ENCODE results near the gene STMN3. TPM values are rescaled to one million over a fixed set of nuclear protein-coding genes. Genes with fewer than 3 reads are reported as not detected.

Gene STMN3
- total RNA-seq, 4 donors from 2014 or later: 9.2 to 30.5 (median 20.9) TPM

DNA sequence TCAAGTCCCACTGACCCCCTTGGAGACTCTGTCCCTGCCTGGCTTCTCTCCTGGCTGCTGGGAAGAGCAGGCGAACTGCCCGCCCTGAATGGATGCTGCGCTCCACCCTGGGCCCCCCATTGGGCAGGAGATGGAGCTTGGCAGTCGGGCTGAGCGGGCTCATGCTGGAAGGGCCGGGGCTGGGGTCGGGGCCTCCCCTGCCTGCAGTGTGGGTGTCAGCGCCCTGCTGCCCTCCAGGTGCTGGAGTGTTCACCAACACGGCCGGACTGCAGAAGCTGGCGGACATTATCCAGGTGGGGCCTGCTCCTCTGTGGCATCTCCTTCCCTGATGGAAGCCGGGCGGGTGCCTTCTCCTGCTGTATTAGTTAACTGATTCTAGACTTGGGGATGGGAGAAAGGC, 27.2 kb upstream of the STMN3 start:
- no peak for DNase-seq
- no peak for TF ChIP-seq POLR2A (IDR thresholded peaks at IDR 0.05)
- TF ChIP-seq, protein P1, sequence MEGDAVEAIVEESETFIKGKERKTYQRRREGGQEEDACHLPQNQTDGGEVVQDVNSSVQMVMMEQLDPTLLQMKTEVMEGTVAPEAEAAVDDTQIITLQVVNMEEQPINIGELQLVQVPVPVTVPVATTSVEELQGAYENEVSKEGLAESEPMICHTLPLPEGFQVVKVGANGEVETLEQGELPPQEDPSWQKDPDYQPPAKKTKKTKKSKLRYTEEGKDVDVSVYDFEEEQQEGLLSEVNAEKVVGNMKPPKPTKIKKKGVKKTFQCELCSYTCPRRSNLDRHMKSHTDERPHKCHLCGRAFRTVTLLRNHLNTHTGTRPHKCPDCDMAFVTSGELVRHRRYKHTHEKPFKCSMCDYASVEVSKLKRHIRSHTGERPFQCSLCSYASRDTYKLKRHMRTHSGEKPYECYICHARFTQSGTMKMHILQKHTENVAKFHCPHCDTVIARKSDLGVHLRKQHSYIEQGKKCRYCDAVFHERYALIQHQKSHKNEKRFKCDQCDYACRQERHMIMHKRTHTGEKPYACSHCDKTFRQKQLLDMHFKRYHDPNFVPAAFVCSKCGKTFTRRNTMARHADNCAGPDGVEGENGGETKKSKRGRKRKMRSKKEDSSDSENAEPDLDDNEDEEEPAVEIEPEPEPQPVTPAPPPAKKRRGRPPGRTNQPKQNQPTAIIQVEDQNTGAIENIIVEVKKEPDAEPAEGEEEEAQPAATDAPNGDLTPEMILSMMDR (IDR thresholded peaks at IDR 0.05): no peak
- H3K9me3 ChIP-seq: no peaks in the 10 kb centered on the region
- no peak overlapping the region for H3K27ac ChIP-seq
- H3K27me3 ChIP-seq: no peaks in the 10 kb centered on the region
- peaks cover 3 to 6% of the 10 kb centered on the region in 2 donors for H3K4me1 ChIP-seq
- H3K4me3 ChIP-seq: no peak overlapping the region
- H3K36me3 ChIP-seq: no peaks in the 10 kb centered on the region
- intact Hi-C loops (cut with DNase I; ENCODE audit: low total_unique reads): no loop called here

DNA sequence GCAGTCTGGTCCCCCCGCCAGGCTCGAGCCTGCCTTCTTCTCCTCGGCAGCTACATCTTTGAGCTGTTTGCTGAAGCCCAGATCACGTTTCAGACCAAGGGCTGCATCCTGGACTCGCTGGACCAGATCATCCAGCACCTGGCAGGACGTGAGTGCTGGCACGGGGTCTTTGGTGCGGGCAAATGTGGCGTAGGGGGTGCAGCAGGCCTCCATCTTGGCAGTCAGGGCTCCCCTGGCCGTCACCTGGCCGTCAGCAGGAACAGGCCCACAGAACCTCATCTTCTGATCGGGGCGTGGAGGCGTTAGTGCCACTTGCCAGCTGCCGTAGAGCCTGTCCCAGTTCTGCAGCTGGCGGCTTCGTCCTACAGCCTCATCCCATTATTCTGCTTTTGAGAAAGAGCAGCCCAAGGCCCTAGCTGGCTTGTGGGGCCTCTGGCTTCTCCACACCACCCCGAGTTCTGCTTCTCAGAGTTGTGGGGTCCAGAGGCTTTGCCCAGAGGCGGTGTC, 26.6 kb upstream of the STMN3 start:
- DNase-seq: no peak
- H3K4me1 ChIP-seq: peaks cover 3 to 6% of the 10 kb centered on the region in 2 donors
- TF ChIP-seq POLR2A (IDR thresholded peaks at IDR 0.05): no peak
- TF ChIP-seq, protein P1 (IDR thresholded peaks at IDR 0.05): no peak
- H3K27ac ChIP-seq: no peak overlapping the region
- H3K36me3 ChIP-seq: no peaks in the 10 kb centered on the region
- intact Hi-C loops (cut with DNase I; ENCODE audit: low total_unique reads): no loop called here
- no peaks in the 10 kb centered on the region for H3K9me3 ChIP-seq
- H3K4me3 ChIP-seq: no peak overlapping the region
- H3K27me3 ChIP-seq: no peaks in the 10 kb centered on the region

- Histone ChIP-seq H3K36me3 (no peaks in the 10 kb centered on the region), H3K9me3 (no peaks in the 10 kb centered on the region), H3K4me3 (no peak overlapping the region), H3K4me1 (peaks cover 3 to 6% of the 10 kb centered on the region in 2 donors), H3K27ac (no peak overlapping the region), H3K27me3 (no peaks in the 10 kb centered on the region)
- DNase-seq: no peak
- no peak for TF ChIP-seq POLR2A (IDR thresholded peaks at IDR 0.05)
- TF ChIP-seq, protein P1 (IDR thresholded peaks at IDR 0.05): no peak
- intact Hi-C loops (cut with DNase I; ENCODE audit: low total_unique reads): no loop called here
Measured at GRCh38 chr20:63678667-63679465, 25.6 kb upstream of the STMN3 start.

DNA sequence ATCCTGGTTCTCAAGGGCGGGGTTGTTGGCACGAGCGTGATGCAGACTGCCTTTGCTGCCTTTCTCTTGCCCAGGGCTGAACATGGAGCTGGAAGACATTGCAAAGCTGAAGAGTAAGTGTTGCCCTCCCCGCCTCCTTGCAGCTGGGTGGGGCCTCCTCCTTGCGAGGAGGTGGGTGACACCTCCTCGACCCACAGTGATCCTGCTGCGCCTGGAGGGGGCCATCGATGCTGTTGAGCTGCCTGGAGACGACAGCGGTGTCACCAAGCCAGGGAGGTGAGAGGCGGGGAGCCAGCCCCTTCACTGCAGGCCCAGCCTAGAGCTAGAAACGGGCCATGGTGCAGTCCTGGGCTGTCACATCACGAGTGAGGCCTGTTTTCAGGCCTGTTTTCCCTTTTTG, 24.8 kb upstream of the STMN3 start:
- intact Hi-C loops (cut with DNase I; ENCODE audit: low total_unique reads): no loop called here
- TF ChIP-seq, protein P1 (IDR thresholded peaks at IDR 0.05): no peak
- TF ChIP-seq POLR2A (IDR thresholded peaks at IDR 0.05): no peak
- no peaks in the 10 kb centered on the region for H3K36me3 ChIP-seq

GRCh38 chr20:63675681-63676368, 22.6 kb upstream of the STMN3 start:
- no peak for TF ChIP-seq POLR2A (IDR thresholded peaks at IDR 0.05)
- TF ChIP-seq, protein P1 (IDR thresholded peaks at IDR 0.05): no peak
- Histone ChIP-seq H3K27me3 (no peaks in the 10 kb centered on the region), H3K36me3 (no peaks in the 10 kb centered on the region), H3K9me3 (no peaks in the 10 kb centered on the region), H3K4me1 (no peaks in the 10 kb centered on the region), H3K27ac (no peak overlapping the region), H3K4me3 (no peak overlapping the region)
- no peak for DNase-seq
- intact Hi-C loops (cut with DNase I; ENCODE audit: low total_unique reads): no loop called here

More for the DNA sequence above, 24.8 kb upstream of the STMN3 start:
- Histone ChIP-seq H3K9me3 (no peaks in the 10 kb centered on the region), H3K4me1 (peaks cover 3 to 6% of the 10 kb centered on the region in 2 donors), H3K4me3 (no peak overlapping the region), H3K27me3 (no peaks in the 10 kb centered on the region), H3K27ac (no peak overlapping the region)
- no peak for DNase-seq

Data from uterus (tissue), 4 donors.